Kidney capillary endothelial cell (primary cell): ENCODE measurements around the gene ZFAND6.
A peak's percentile ranks its signal among the peaks of the same experiment; 100 is the strongest.

Experiments
- DNase-seq: peaks from one replicate; pipeline ENCODE4 v3.0.0-alpha.2; 2018; ENCODE audit warnings: low spot score

ZFAND6 gene

GRCh38 chr15:80171787-80172186 lies 112.3 kb downstream of the ZFAND6 start:
- DNase-seq, result no peak

GRCh38 chr15:80172401-80172800 lies 112.9 kb downstream of the ZFAND6 start:
- no peak for DNase-seq

- DNase-seq, result peak; percentile 46
Observed at GRCh38 chr15:80173022-80173759, 113.7 kb downstream of the ZFAND6 start.

- DNase-seq, result no peak
Observed at GRCh38 chr15:80174017-80174746, 114.7 kb downstream of the ZFAND6 start.

GRCh38 chr15:80175436-80175835 lies 116.0 kb downstream of the ZFAND6 start:
- no peak for DNase-seq

GRCh38 chr15:80176443-80176842 lies 117.0 kb downstream of the ZFAND6 start:
- DNase-seq, result no peak

- DNase-seq, result no peak
Observed at GRCh38 chr15:80177156-80177555, 117.7 kb downstream of the ZFAND6 start.

- peak; percentile 77 for DNase-seq
Observed at GRCh38 chr15:80179025-80179759, 119.7 kb downstream of the ZFAND6 start.

- no peak for DNase-seq
Observed at GRCh38 chr15:80179935-80180334, 120.5 kb downstream of the ZFAND6 start.

GRCh38 chr15:80180468-80180867 lies 121.0 kb downstream of the ZFAND6 start:
- DNase-seq, result no peak

- no peak for DNase-seq
Observed at GRCh38 chr15:80180986-80181385, 121.5 kb downstream of the ZFAND6 start.

- DNase-seq, result no peak
Observed at GRCh38 chr15:80182611-80183261, 123.3 kb downstream of the ZFAND6 start.

GRCh38 chr15:80183306-80183705 lies 123.8 kb downstream of the ZFAND6 start:
- no peak for DNase-seq

- no peak for DNase-seq
Observed at GRCh38 chr15:80183886-80184285, 124.4 kb downstream of the ZFAND6 start.

- DNase-seq, result no peak
Observed at GRCh38 chr15:80184554-80184953, 125.1 kb downstream of the ZFAND6 start.

- no peak for DNase-seq
Observed at GRCh38 chr15:80185152-80185551, 125.7 kb downstream of the ZFAND6 start.

GRCh38 chr15:80186066-80186465 lies 126.6 kb downstream of the ZFAND6 start:
- no peak for DNase-seq

GRCh38 chr15:80186597-80186996 lies 127.1 kb downstream of the ZFAND6 start:
- no peak for DNase-seq
